HEK293T (cell line): ENCODE results near the gene LSM14A.

Experiments
- CTCF ChIA-PET: fragments of 350-600 bp; formaldehyde crosslinking; extraction: SDS; loops from one replicate; lab custom pipeline; 2021; ENCODE audit warnings: antibody characterized with exemption, inconsistent platforms; lab: Yijun Ruan, JAX
- POLR2A ChIA-PET: fragments of 350-600 bp; formaldehyde crosslinking; extraction: SDS; loops from one replicate; lab custom pipeline; 2020; ENCODE audit warnings: antibody characterized with exemption, inconsistent platforms; lab: Yijun Ruan, JAX
- DNase-seq: peaks from one replicate; pipeline ENCODE4 v3.0.0; 2012; ENCODE audit warnings: mixed read lengths; ENCODE audit errors: extremely low spot score
- ARNT ChIP-seq: fragments of 450-650 bp; IDR thresholded peaks from 2 replicates; pipeline ENCODE4 v1.6.1; 2017; ENCODE audit warnings: mild to moderate bottlenecking
- BHLHE40 ChIP-seq: fragments of 450-650 bp; IDR thresholded peaks from 2 replicates; pipeline ENCODE4 v1.6.1; 2016; ENCODE audit warnings: mild to moderate bottlenecking, moderate library complexity, borderline replicate concordance
- CTBP1 ChIP-seq: fragments of 450-650 bp; IDR thresholded peaks from 2 replicates; pipeline ENCODE4 v1.6.1; 2016; ENCODE audit warnings: borderline replicate concordance
- ELF4 ChIP-seq: fragments of 450-650 bp; IDR thresholded peaks from 2 replicates; pipeline ENCODE4 v1.6.1; 2017; ENCODE audit warnings: antibody characterized with exemption
- FOXA1 ChIP-seq: fragments of 450-650 bp; IDR thresholded peaks from 2 replicates; pipeline ENCODE4 v1.6.1; 2016; ENCODE audit warnings: mild to moderate bottlenecking
- FOXK2 ChIP-seq: fragments of 450-650 bp; IDR thresholded peaks from 2 replicates; pipeline ENCODE4 v1.6.1; 2016; ENCODE audit warnings: mild to moderate bottlenecking
- FOXM1 ChIP-seq: fragments of 450-650 bp; IDR thresholded peaks from 2 replicates; pipeline ENCODE4 v1.6.1; 2017; ENCODE audit warnings: mild to moderate bottlenecking, borderline replicate concordance
- HDGF ChIP-seq: fragments of 450-650 bp; IDR thresholded peaks from 2 replicates; pipeline ENCODE4 v1.6.1; 2017; ENCODE audit warnings: antibody characterized with exemption, borderline replicate concordance
- L3MBTL2 ChIP-seq: fragments of 450-650 bp; conservative IDR thresholded peaks from 2 replicates; pipeline ENCODE4 v1.6.1; 2016; ENCODE audit warnings: mild to moderate bottlenecking
- LEF1 ChIP-seq: fragments of 450-650 bp; IDR thresholded peaks from 2 replicates; pipeline ENCODE4 v1.6.1; 2017; ENCODE audit warnings: mild to moderate bottlenecking, borderline replicate concordance
- NFRKB ChIP-seq: fragments of 450-650 bp; IDR thresholded peaks from 2 replicates; pipeline ENCODE4 v1.6.1; 2016; ENCODE audit warnings: mild to moderate bottlenecking, moderate library complexity
- SP1 ChIP-seq: fragments of 450-650 bp; IDR thresholded peaks from 2 replicates; pipeline ENCODE4 v1.6.1; 2017
- SUZ12 ChIP-seq: fragments of 450-650 bp; IDR thresholded peaks from 2 replicates; pipeline ENCODE4 v1.6.1; 2016; ENCODE audit warnings: mild to moderate bottlenecking
- TARDBP ChIP-seq: fragments of 450-650 bp; IDR thresholded peaks from 2 replicates; pipeline ENCODE4 v1.6.1; 2016
- ZNF384 ChIP-seq: fragments of 450-650 bp; IDR thresholded peaks from 2 replicates; pipeline ENCODE4 v1.6.1; 2016
- TF ChIP-seq, protein P1 (sequence below): fragments of 450-650 bp; IDR thresholded peaks from 2 replicates; pipeline ENCODE4 v1.6.1; 2016

Gene LSM14A

DNA sequence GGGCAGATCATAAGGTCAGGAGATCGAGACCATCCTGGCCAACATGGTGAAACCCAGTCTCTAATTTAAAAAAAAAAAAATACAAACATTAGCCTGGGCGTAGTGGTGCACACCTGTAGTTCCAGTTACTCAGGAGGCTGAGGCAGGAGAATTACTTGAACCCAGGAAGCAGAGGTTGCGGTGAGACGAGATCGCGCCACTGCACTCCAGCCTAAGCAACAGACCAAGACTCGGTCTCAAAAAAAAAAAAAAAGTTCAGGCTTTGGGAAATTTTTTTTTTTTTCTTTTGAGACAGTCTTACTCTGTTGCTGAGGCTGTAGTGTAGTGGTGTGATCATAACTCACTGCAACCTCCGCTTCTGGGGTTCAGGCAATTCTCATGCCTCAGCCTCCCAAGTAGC, 14.7 kb downstream of the LSM14A start:
- DNase-seq = no peak
- TF ChIP-seq SUZ12 (no peak), CTBP1 (no peak)
- TF ChIP-seq, protein P1, sequence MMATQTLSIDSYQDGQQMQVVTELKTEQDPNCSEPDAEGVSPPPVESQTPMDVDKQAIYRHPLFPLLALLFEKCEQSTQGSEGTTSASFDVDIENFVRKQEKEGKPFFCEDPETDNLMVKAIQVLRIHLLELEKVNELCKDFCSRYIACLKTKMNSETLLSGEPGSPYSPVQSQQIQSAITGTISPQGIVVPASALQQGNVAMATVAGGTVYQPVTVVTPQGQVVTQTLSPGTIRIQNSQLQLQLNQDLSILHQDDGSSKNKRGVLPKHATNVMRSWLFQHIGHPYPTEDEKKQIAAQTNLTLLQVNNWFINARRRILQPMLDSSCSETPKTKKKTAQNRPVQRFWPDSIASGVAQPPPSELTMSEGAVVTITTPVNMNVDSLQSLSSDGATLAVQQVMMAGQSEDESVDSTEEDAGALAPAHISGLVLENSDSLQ = no peak
- ChIA-PET CTCF (no interaction called here), POLR2A (no interaction called here)

DNA sequence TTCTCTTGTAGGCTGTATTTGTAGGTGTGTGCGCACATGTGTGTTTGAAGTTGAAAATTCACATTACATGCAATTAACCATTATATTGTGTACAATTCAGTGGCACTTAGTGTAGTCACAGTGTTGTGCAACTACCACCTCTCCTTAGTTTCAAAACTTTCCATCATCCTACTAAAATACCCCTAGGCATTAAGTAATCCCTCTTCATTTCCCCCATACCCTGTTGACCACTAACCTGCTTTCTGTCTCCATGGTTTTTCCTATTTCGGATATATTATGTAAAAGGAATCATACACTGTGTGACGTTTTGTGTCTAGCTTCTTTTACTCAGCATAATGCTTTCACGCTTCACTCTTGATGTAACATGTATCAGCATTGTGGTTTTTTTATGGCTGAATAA, 16.1 kb downstream of the LSM14A start:
- ChIA-PET POLR2A (interaction anchor here (1.0 kb wide), 1 partner anchor 17 kb away, joined by 3 read pairs; no protein-coding TSS in a partner anchor), CTCF (interaction anchor here (0.7 kb wide), 1 partner anchor 785 kb away, joined by 3 read pairs; no protein-coding TSS in a partner anchor)
- TF ChIP-seq TARDBP = no peak
- TF ChIP-seq ARNT = no peak
- TF ChIP-seq ELF4 = no peak
- TF ChIP-seq BHLHE40 = no peak
- TF ChIP-seq ZNF384 = no peak
- no peak for TF ChIP-seq FOXK2
- TF ChIP-seq CTBP1 = no peak
- TF ChIP-seq HDGF = no peak
- no peak for TF ChIP-seq SUZ12
- no peak for TF ChIP-seq LEF1
- no peak for TF ChIP-seq FOXA1
- no peak for TF ChIP-seq FOXM1
- no peak for DNase-seq

DNA sequence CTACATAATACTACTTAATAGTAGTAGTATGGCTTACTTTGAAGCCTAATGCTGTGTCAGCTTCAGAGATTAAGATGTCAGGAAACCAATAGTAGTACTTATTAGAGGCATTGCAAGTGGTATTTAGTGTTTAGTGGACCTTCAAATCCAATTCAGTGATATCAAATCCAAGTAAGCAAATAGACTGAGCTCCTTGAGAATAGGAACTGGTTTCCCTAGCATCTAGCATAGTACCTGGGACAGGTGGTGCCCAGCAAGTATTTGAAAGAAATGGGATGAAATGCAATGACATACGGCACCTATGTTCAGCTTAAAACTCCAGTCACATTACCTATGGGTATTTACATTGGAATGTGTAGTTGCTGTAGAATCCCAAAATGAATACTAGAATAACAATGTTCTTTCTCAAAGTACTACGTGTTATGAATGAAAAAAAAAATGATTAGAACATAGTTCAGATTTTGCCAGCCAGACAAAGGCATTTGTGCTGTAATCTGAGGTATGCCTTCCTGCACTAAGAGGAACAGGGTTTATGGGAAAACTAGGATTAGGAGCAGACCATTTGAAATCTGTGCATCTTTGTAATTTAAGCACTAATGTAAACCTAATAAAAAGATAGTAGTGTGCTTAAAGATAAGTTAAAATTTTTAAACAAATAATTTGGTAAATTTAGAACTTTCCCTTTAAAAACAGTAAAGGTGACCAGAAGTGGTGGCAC, 17.1 kb downstream of the LSM14A start:
- DNase-seq = no peak
- ChIA-PET CTCF (no interaction called here), POLR2A (interaction anchor here (0.7 to 1.0 kb wide), 2 partner anchors 16 to 18 kb away, joined by 3 read pairs; no protein-coding TSS in a partner anchor)

DNA sequence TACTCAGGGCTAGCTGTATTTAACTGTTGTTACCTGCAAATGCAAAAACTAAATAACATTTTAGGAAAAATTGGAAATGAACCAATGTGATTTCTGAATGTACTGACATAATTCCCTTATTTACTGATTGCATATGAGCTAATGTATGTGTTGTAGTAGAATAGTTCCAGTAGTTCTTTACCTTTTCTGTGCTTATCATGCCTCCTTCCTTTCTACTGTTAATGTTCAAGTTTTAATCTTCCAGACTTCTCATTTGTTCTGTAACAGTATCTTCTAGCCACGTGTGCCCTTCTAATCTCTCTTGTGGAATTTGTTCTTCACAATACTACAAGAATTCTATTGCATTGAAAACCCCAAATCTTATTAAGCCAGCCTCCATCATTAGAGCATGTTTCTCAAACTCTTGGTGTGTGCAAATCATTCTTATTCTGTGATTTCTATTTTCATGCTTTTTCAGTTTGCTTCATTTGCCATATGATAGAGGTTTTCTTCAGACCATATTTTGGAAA, 17.7 kb downstream of the LSM14A start:
- ChIA-PET POLR2A (interaction anchor here (0.7 kb wide), 1 partner anchor 17 kb away, joined by 3 read pairs; no protein-coding TSS in a partner anchor), CTCF (no interaction called here)
- no peak for TF ChIP-seq ARNT
- no peak for TF ChIP-seq L3MBTL2
- no peak for TF ChIP-seq ZNF384
- no peak for TF ChIP-seq LEF1
- no peak for TF ChIP-seq ELF4
- TF ChIP-seq FOXA1 = no peak
- no peak for DNase-seq

More for the DNA sequence above, 17.1 kb downstream of the LSM14A start:
- TF ChIP-seq ARNT = no peak
- no peak for TF ChIP-seq ELF4

DNA sequence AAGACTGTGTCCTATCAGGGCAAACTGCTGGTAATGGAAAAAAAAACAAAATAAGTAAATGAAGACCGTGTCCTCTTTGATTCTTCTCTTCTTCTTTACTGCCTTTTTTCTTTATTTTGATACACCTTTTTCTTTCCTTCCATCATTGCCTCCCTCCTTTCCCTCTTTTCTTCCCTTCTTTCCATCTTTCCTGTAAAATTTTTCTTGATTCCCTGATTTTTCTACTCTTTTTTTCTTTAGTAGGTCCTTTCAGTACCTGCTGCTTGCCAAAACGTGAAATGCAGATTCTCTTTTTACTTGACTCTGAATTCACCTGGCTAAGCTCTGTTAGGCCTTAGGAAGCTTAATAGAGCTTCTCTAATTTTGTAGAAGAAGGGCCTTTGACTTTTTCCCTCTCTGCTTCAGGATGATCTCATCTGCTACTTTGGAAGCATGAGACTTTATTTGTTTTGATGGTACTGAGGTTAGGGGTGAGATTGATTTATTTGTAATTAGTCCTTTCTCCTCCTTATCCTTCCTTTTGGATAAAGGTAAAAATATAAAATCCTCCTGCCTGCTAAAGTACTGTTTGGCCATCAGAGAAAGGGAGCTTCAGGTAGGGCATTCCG, 19.2 kb downstream of the LSM14A start:
- DNase-seq = no peak
- TF ChIP-seq FOXA1 = no peak
- TF ChIP-seq ARNT = no peak
- ChIA-PET POLR2A (no interaction called here), CTCF (no interaction called here)

DNA sequence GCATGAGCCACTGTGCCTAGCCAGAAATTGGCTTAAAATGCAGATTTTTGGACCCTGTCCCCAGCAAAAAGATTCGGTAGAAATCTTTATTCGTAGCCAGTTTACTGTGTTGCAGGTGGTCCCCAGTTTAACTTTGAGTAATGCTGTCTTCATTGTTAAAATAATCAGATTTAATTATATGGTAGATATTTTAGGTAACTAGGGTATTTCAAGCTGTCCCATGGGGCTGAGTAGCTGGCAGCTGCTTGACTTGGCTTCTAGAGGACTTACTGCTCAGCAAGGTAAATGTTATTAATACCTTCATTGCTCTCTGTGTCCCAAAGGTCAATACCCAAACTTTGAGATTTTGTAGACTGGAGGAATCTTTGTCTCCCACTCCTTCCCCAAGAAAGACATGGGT, 21.1 kb downstream of the LSM14A start:
- ChIA-PET CTCF (no interaction called here), POLR2A (no interaction called here)
- no peak for TF ChIP-seq FOXM1
- TF ChIP-seq BHLHE40 = no peak
- no peak for TF ChIP-seq LEF1
- TF ChIP-seq HDGF = no peak
- TF ChIP-seq CTBP1 = no peak
- no peak for TF ChIP-seq NFRKB
- TF ChIP-seq SUZ12 = no peak
- no peak for TF ChIP-seq ELF4
- TF ChIP-seq, protein P1 = no peak
- no peak for TF ChIP-seq SP1
- TF ChIP-seq FOXA1 = no peak
- no peak for TF ChIP-seq ARNT
- no peak for TF ChIP-seq L3MBTL2
- no peak for DNase-seq

DNA sequence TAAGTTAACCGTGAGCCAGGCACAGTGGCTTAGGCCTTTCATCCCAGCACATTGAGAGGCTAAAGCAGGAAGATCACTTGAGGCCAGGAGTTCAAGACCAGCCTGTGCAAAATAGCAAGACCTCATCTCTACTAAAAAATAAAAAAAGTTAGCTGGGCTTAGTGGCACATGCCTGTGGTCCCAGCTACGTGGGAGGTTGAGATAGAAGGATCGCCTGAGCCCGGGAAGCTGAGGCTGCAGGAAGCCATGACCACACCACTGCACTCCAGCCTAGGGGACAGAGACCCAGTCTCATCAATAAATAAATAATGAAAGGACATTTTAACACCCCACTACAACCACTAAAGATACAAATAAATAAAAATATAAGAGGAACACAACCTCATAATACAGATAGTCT, 21.6 kb downstream of the LSM14A start:
- TF ChIP-seq HDGF (no peak), NFRKB (no peak), ARNT (no peak), ZNF384 (no peak), L3MBTL2 (no peak), TARDBP (no peak), SP1 (no peak), CTBP1 (no peak), FOXM1 (no peak), LEF1 (no peak), FOXA1 (no peak), BHLHE40 (no peak)
- TF ChIP-seq, protein P1 = no peak
- CTCF ChIA-PET = no interaction called here
- POLR2A ChIA-PET = no interaction called here
- no peak for DNase-seq
